CD4-positive, alpha-beta T cell treated with Interleukin-17A for 1 hour (primary cell): ENCODE results near the gene CD28.
"Not testable (repeated sequence)": the region's sequence is repeated elsewhere in the genome, so short reads cannot be mapped to it uniquely, and the experiment has no call there.

ENCODE experiments used
- DNase-seq: peaks from one replicate; pipeline ENCODE4 v3.0.0-alpha.2; 2020

Gene CD28

DNA sequence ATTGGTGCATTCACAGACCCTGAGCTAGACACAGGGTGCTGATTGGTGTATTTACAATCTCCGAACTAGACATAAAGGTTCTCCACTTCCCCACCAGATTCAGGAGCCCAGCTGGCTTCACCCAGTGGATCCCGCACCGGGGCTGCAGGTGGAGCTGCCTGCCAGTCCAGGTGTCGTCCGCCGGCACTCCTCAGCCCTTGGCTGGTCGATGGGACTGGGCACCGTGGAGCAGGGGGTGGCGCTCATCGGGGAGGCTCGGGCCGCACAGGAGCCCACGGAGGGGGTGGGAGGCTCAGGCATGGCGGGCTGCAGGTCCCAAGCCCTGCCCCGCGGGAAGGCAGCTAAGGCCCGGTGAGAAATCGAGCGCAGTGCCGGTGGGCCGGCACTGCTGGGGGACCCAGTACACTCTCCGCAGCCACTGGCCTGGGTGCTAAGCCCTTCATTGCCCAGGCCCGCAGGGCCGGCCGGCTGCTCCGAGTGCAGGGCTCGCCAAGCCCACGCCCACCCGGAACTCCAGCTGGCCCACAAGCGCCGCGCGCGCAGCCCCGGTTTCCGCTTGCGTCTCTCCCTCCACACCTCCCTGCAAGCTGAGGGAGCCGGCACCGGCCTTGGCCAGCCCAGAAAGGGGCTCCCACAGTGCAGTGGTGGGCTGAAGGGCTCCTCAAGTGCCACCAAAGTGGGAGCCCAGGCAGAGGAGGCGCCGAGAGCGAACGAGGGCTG lies 79.1 kb downstream of the CD28 start:
- not testable (repeated sequence) for DNase-seq

DNA sequence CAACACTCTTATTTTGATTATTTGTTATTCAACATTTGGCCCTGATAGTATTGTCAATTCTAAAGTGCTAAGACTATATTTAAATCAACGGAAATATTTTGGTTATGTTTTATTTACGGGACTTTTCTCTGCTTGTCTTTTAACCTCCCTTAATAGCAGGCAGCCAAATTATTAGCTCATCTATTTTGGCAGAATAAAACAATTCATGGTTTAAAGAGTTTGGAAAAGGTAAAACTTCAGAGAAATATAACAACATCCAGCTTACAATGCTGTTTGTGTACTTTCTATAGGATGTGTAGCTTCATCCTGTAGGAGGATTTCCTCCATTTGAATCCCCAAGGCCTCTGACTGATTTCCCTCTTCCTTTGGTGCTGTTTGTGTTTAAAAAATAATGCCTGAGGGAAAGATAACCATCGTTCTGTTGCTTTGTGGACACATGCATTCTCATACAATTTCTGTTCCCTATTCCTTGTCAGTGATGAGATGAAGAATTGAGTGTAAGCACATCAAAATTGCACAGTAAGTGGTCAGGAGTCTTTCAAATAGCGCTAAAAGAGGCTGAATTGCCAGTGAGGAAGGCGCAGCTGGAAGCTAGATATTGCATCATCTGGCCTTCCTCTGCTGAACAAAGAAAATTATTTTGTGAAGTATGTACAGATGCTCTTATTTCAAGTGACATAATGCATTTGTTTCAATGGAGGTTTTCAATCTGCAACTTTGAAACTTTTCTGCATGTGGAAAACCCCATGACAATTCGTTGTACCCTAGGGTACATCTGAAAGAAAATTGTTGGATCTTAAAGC lies 80.3 kb downstream of the CD28 start:
- DNase-seq = no peak

- no peak for DNase-seq
Measured at GRCh38 chr2:203787979-203788378, 81.5 kb downstream of the CD28 start.
